Memory B cell (primary cell): ENCODE data around the gene MMP28.
"Not testable (repeated sequence)": the region's sequence is repeated elsewhere in the genome, so short reads cannot be mapped to it uniquely, and the experiment has no call there.

ENCODE experiments used
- ATAC-seq: fragments of 150-1000 bp; cut with Tn5 transposase; 2 replicates; pipeline ENCODE4 v1.10.0; 2021; ENCODE audit warnings: low read depth, mild to moderate bottlenecking, moderate library complexity
- DNase-seq, 2 donors: peaks; one replicate each; pipeline ENCODE4 v3.0.0; 2022; ENCODE audit warnings: low spot score in 2 of 2
- H3K27ac Mint-ChIP-seq: one replicate; pipeline ENCODE4 v1.8.0; 2022; ENCODE audit warnings: mild to moderate bottlenecking, moderate library complexity, mixed read lengths
- H3K27me3 Mint-ChIP-seq: one replicate; pipeline ENCODE4 v1.8.0; 2022; ENCODE audit warnings: mixed read lengths
- H3K36me3 Mint-ChIP-seq: one replicate; pipeline ENCODE4 v1.8.0; 2022; ENCODE audit warnings: mild to moderate bottlenecking, mixed read lengths
- H3K4me1 Mint-ChIP-seq: one replicate; pipeline ENCODE4 v1.8.0; 2022; ENCODE audit warnings: mixed read lengths
- H3K4me3 Mint-ChIP-seq: one replicate; pipeline ENCODE4 v1.8.0; 2022; ENCODE audit warnings: mild to moderate bottlenecking, moderate library complexity, mixed read lengths
- H3K9me3 Mint-ChIP-seq: one replicate; pipeline ENCODE4 v1.8.0; 2022; ENCODE audit warnings: mixed read lengths

The MMP28 gene

GRCh38 chr17:35766489-35766877, 29.0 kb downstream of the MMP28 start:
- DNase-seq (no peak), ATAC-seq (no peak)
- peaks cover 8% of the 10 kb centered on the region for H3K27me3 Mint-ChIP-seq
- peaks cover 4% of the 10 kb centered on the region for H3K36me3 Mint-ChIP-seq
- H3K4me1 Mint-ChIP-seq, result peaks cover 7% of the 10 kb centered on the region
- no peak overlapping the region for H3K4me3 Mint-ChIP-seq
- H3K9me3 Mint-ChIP-seq, result no peaks in the 10 kb centered on the region
- H3K27ac Mint-ChIP-seq, result no peak overlapping the region

- H3K27me3 Mint-ChIP-seq, result peaks cover 8% of the 10 kb centered on the region
- H3K4me1 Mint-ChIP-seq, result peaks cover 7% of the 10 kb centered on the region
- peaks cover 4% of the 10 kb centered on the region for H3K36me3 Mint-ChIP-seq
- no peak overlapping the region for H3K27ac Mint-ChIP-seq
- no peaks in the 10 kb centered on the region for H3K9me3 Mint-ChIP-seq
- no peak for DNase-seq
- no peak overlapping the region for H3K4me3 Mint-ChIP-seq
- no peak for ATAC-seq
Observed at GRCh38 chr17:35765756-35766488, 29.5 kb downstream of the MMP28 start.

DNA sequence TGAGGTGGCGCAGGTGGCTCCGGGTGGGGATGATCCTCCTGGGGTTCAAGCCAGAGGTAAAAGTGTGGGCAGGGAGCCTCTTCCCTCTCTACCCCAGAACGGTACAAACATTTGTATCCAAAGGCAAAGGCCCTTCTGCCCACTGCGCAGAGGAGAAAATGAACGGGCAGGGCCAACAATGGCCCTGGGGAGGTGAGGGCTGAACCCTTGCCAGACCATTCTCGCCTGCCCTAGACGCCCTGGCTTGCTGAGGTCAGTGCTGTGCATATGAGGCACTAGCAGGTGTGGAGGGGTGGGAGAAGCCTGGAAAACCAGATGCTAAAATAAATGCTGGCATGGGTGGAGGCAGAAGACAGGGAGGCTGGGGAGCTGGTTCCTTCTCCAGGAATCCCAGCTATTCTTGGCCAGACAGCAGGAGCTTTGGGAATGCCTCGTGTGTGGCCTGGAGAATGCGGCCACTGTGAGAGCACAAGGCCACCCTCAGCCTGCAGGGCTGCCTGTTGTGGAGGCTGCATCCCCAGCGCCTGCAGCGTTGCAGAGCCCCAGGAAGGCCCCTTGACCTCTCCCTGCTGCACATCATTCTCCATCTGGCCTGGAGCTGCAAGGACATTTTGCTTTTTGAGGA, 30.2 kb downstream of the MMP28 start:
- Mint-ChIP-seq H3K9me3 (no peaks in the 10 kb centered on the region), H3K27ac (no peak overlapping the region), H3K36me3 (peaks cover 4% of the 10 kb centered on the region), H3K4me3 (peak overlapping the region; percentile 94), H3K4me1 (peaks cover 7% of the 10 kb centered on the region), H3K27me3 (peaks cover 6% of the 10 kb centered on the region)
- DNase-seq, result no peak
- ATAC-seq, result no peak

DNA sequence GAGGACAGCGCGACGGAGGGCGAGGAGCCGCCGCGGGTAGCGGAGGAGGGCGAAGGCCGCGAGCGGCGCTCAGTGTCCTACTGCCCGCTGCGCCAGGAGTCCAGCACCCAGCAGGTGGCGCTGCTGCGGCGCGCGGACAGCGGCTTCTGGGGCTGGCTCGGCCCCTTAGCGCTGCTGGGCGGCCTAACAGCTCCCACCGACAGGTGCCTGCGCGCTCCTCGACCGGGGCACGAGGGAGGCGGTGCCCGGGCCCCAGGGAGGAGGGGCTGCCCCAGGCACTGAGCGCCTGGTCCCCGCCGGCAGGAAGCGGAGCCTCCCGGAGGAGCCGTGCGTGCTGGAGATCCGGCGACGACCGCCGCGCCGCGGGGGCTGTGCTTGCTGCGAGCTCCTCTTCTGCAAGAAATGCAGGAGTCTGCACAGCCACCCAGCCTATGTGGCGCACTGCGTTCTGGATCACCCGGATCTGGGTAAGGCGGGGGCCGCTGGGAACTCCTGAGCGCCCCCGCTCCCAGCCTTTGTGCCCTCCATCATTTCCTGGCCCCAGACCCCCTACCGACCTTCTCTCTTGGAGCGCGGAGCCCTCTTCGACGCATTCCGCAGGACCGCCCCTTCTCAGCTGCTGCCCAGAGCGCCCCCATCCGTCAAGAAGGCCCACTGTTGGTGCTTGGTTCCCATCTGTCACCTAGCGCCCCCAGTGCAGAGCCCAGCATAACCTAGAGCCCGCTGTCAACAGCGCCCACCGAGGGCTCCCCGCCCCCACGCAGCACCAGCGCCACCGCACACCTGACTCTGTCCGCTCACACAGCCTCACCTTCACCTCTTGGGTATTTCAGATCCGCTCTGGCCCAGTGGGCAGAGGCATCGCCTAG, 31.1 kb downstream of the MMP28 start:
- Mint-ChIP-seq H3K27me3 (peaks cover 4% of the 10 kb centered on the region), H3K27ac (peak overlapping the region; percentile 6), H3K4me3 (peak overlapping the region; percentile 94), H3K9me3 (no peaks in the 10 kb centered on the region), H3K4me1 (peaks cover 7% of the 10 kb centered on the region), H3K36me3 (peaks cover 3% of the 10 kb centered on the region)
- peak; percentile 83 for ATAC-seq
- peak; percentile 83 to 86 for DNase-seq

- DNase-seq (no peak), ATAC-seq (no peak)
- Mint-ChIP-seq H3K9me3 (no peaks in the 10 kb centered on the region), H3K4me3 (peak overlapping the region; percentile 94), H3K27ac (no peak overlapping the region), H3K4me1 (peaks cover 7% of the 10 kb centered on the region), H3K36me3 (peaks cover 1% of the 10 kb centered on the region), H3K27me3 (peaks cover 3% of the 10 kb centered on the region)
Observed at GRCh38 chr17:35763767-35764122, 31.7 kb downstream of the MMP28 start.

GRCh38 chr17:35761601-35762000, 33.8 kb downstream of the MMP28 start:
- ATAC-seq, result no peak
- peaks cover 1% of the 10 kb centered on the region for H3K36me3 Mint-ChIP-seq
- H3K27ac Mint-ChIP-seq, result no peak overlapping the region

GRCh38 chr17:35760587-35760986, 34.9 kb downstream of the MMP28 start, which contains the start of gene C17orf50:
C17orf50 (plus strand) TSS chr17:35760887; CDS start chr17:35760942, 55 bp downstream.
- H3K4me1 Mint-ChIP-seq, result peaks cover 9% of the 10 kb centered on the region
- no peak for DNase-seq
- H3K4me3 Mint-ChIP-seq, result no peak within 1 kb of the TSS
- H3K9me3 Mint-ChIP-seq, result no peaks in the 10 kb centered on the region
- no peaks in the 10 kb centered on the region for H3K27me3 Mint-ChIP-seq
- ATAC-seq, result no peak
- H3K36me3 Mint-ChIP-seq, result peaks cover 1% of the 10 kb centered on the region
- no peak within 1 kb of the TSS for H3K27ac Mint-ChIP-seq

More at GRCh38 chr17:35761601-35762000, 33.8 kb downstream of the MMP28 start:
- no peaks in the 10 kb centered on the region for H3K27me3 Mint-ChIP-seq
- DNase-seq, result no peak
- H3K9me3 Mint-ChIP-seq, result no peaks in the 10 kb centered on the region
- H3K4me1 Mint-ChIP-seq, result peaks cover 7% of the 10 kb centered on the region
- H3K4me3 Mint-ChIP-seq, result no peak overlapping the region

DNA sequence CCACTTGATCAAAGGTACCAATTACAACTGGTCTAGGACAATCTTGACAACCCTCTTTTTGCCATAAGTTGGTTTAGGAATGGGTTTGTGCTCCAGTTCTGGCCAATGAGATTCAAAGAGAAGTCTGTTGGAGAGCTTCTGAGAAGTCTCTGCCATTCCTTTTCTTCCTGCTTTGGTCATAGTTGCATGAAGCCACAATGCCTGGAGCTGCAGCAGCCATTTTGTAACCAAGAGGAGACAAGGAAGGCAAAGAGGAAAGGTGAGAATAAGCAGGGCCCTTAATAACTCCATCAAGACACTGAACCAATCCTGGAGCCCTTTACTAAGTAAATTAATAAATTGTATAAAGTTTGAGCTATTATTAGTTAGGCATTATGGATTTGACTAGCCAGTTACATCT, 38.2 kb downstream of the MMP28 start:
- ATAC-seq, result no peak
- H3K36me3 Mint-ChIP-seq, result peaks cover 1% of the 10 kb centered on the region
- no peak overlapping the region for H3K27ac Mint-ChIP-seq
- DNase-seq, result no peak
- no peaks in the 10 kb centered on the region for H3K27me3 Mint-ChIP-seq
- H3K9me3 Mint-ChIP-seq, result no peaks in the 10 kb centered on the region
- peaks cover 2% of the 10 kb centered on the region for H3K4me1 Mint-ChIP-seq
- no peak overlapping the region for H3K4me3 Mint-ChIP-seq

DNA sequence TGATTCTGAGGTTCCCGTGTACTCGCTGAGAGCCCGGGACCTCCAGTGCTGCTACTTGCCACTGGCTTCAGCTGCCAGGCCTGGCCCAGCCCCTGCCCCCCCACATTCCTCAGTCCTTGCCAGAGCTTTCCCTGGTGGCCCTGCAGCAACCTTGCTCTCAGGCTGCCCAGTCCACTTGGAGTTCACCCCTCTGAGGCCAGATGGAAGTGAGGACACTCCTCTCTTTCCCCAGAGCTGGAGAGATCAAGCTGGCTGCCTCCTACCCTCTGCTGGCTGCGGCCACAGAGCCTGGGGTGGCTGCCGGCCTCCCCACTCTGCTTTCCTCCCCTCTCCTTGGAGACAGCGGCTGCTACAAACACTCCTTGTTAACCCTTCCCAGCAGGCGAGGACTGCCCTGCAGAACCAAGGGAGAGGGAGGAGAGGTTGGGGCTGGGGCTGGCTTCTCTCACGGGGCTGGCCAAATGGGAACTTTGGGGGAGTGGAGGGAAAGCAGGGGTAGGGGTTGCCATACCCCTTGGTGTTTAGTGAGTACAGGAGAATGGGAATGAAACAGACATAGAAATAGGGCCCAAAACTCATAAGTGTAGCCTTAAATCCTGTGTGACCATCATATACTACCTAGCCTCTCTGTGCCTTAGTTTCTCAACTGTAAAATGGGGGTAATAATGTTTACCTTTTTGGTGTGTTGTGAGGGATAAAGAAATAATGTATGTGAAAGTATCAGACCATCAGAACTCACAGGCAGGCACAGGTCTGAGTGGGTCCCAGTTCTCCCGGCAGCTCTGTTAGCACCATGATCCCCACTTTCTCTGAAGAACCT, 42.3 kb downstream of the MMP28 start, which contains the start of gene GAS2L2:
Gene GAS2L2 (minus strand): TSS at position 295 of the 820 bp plus-strand sequence. CDS start 389 bp downstream, outside the sequence.
- Mint-ChIP-seq H3K27me3 (peaks cover 22% of the 10 kb centered on the region), H3K27ac (no peak within 1 kb of the TSS), H3K4me1 (peaks cover 6% of the 10 kb centered on the region), H3K36me3 (peaks cover 2% of the 10 kb centered on the region), H3K4me3 (no peak within 1 kb of the TSS), H3K9me3 (no peaks in the 10 kb centered on the region)
- ATAC-seq (no peak), DNase-seq (no peak)

- peaks cover 23% of the 10 kb centered on the region for H3K27me3 Mint-ChIP-seq
- peaks cover 6% of the 10 kb centered on the region for H3K4me1 Mint-ChIP-seq
- H3K4me3 Mint-ChIP-seq, result no peak overlapping the region
- ATAC-seq (no peak), DNase-seq (no peak)
- no peak overlapping the region for H3K27ac Mint-ChIP-seq
- H3K36me3 Mint-ChIP-seq, result peaks cover 2% of the 10 kb centered on the region
- no peaks in the 10 kb centered on the region for H3K9me3 Mint-ChIP-seq
Observed at GRCh38 chr17:35752471-35752870, 43.0 kb downstream of the MMP28 start.

GRCh38 chr17:35751541-35751940, 43.9 kb downstream of the MMP28 start:
- not testable (repeated sequence) for H3K4me1 Mint-ChIP-seq, H3K4me3 Mint-ChIP-seq, ATAC-seq, H3K36me3 Mint-ChIP-seq, H3K27ac Mint-ChIP-seq, DNase-seq, H3K9me3 Mint-ChIP-seq
- H3K27me3 Mint-ChIP-seq, result peaks cover 24% of the 10 kb centered on the region

DNA sequence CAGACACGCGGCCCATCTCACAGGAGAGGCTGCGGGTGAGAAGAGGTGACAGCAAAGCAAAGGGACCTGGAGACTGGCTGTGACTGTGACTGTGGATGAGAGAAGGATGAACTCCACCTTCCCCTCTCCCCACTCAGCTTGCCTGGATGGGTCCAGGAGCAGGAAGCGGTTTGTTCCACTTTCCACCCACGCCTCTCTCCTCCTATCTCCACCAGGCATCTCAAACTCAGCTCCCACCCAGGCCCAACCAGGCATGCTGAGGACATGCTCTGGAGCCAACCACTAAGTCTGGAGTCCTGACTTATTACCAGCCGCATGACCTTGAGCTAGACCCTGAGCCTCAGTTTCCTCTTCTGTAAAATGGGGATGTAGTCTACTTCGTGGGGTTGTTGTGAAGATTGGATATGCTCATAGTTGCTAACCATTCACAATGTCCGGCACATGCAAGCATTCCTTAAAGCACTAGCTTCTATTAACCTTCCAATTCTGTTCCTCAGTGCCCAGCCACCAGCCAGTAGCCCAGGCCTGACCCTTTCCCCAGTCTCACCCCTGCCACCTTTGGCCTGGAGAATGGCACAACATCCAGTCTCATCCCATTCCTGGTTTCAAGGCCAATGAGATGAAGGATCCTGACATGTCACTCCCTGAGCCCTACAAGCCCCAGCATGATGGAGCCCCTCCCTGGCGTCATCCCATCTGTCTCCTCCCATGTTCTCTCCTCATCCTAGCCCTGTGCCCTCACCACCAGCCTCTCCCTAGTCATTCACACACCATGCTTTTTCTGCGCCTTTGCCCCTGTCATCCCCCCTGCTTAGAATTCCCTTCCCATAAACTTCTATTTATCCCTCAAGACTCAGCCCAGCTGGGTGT, 44.7 kb downstream of the MMP28 start:
- Mint-ChIP-seq H3K9me3 (no peaks in the 10 kb centered on the region), H3K4me3 (no peak overlapping the region), H3K27me3 (peaks cover 24% of the 10 kb centered on the region)

More for the DNA sequence above, 44.7 kb downstream of the MMP28 start:
- peaks cover 3% of the 10 kb centered on the region for H3K4me1 Mint-ChIP-seq
- H3K27ac Mint-ChIP-seq, result no peak overlapping the region
- peaks cover 2% of the 10 kb centered on the region for H3K36me3 Mint-ChIP-seq
- ATAC-seq, result no peak
- DNase-seq, result no peak
